OCI-LY1 (cell line): Measurements from ENCODE around the gene ADGRG3.

Source experiments
- H2AFZ ChIP-seq: fragments of 200-600 bp; sonication (generic), shearing (Covaris generic); 2 replicates; pipeline ENCODE4 v1.6.0; 2014; ENCODE audit warnings: antibody characterized with exemption, mild to moderate bottlenecking, low read length
- H3F3A ChIP-seq: fragments of 200-600 bp; sonication (generic), shearing (Covaris generic); 2 replicates; pipeline ENCODE4 v1.6.0; 2014; ENCODE audit warnings: mild to moderate bottlenecking, antibody characterized with exemption, low read length, moderate library complexity; ENCODE audit not compliant: insufficient read depth
- H3K27ac ChIP-seq: fragments of 200-600 bp; sonication (generic); 2 replicates; pipeline ENCODE4 v1.5.1; 2014; ENCODE audit warnings: low read length, mixed run types, mild to moderate bottlenecking, low read depth; ENCODE audit not compliant: poor library complexity, severe bottlenecking
- H3K27me3 ChIP-seq: fragments of 200-600 bp; sonication (generic); 2 replicates; pipeline ENCODE4 v1.6.0; 2014; ENCODE audit warnings: antibody characterized with exemption, mild to moderate bottlenecking, low read length, moderate library complexity; ENCODE audit not compliant: insufficient read depth
- H3K36me3 ChIP-seq: fragments of 200-600 bp; sonication (generic); 2 replicates; pipeline ENCODE4 v1.6.1; 2014; ENCODE audit warnings: mild to moderate bottlenecking, antibody characterized with exemption, low read length, moderate library complexity, mixed read lengths; ENCODE audit not compliant: insufficient read depth
- H3K4me1 ChIP-seq: fragments of 200-600 bp; sonication (generic); 2 replicates; pipeline ENCODE4 v1.5.1; 2014; ENCODE audit warnings: mild to moderate bottlenecking, low read length, moderate library complexity; ENCODE audit not compliant: insufficient read depth, severe bottlenecking
- H3K4me2 ChIP-seq: fragments of 200-600 bp; sonication (generic), shearing (Covaris generic); 2 replicates; pipeline ENCODE4 v1.6.1; 2014; ENCODE audit warnings: low read length
- H3K4me3 ChIP-seq: fragments of 200-600 bp; sonication (generic); 2 replicates; pipeline ENCODE4 v1.5.1; 2014; ENCODE audit warnings: low read length, low read depth, mild to moderate bottlenecking, mixed read lengths; ENCODE audit not compliant: poor library complexity, severe bottlenecking
- H3K79me2 ChIP-seq: fragments of 200-600 bp; shearing (Covaris generic); 2 replicates; pipeline ENCODE4 v1.6.1; 2016; ENCODE audit warnings: mixed run types, low read length, mixed read lengths; ENCODE audit not compliant: insufficient read depth
- H3K9ac ChIP-seq: fragments of 200-600 bp; sonication (generic), shearing (Covaris generic); 2 replicates; pipeline ENCODE4 v1.6.1; 2014; ENCODE audit warnings: mild to moderate bottlenecking, low read length, mixed read lengths
- H3K9me2 ChIP-seq: fragments of 200-600 bp; sonication (generic), shearing (Covaris generic); 2 replicates; pipeline ENCODE4 v1.6.1; 2014; ENCODE audit warnings: low read depth, mild to moderate bottlenecking, low read length, mixed read lengths
- H3K9me3 ChIP-seq: fragments of 200-600 bp; shearing (Covaris generic); 2 replicates; pipeline ENCODE4 v1.6.1; 2014; ENCODE audit warnings: low read length, mixed read lengths
- H4K20me1 ChIP-seq: fragments of 200-600 bp; sonication (generic), shearing (Covaris generic); 2 replicates; pipeline ENCODE4 v1.6.0; 2016; ENCODE audit warnings: mild to moderate bottlenecking, low read length; ENCODE audit not compliant: insufficient read depth
- EZH2 ChIP-seq: fragments of 200-600 bp; sonication (generic), shearing (Covaris generic); IDR thresholded peaks from 2 replicates; pipeline ENCODE4 v1.8.0; 2017; ENCODE audit warnings: borderline replicate concordance, mixed run types, mild to moderate bottlenecking, antibody characterized with exemption, low read length, moderate library complexity, mixed read lengths
- TF ChIP-seq, protein P1 (sequence below): fragments of 200-600 bp; sonication (generic), shearing (Covaris generic); IDR thresholded peaks from 2 replicates; pipeline ENCODE4 v1.5.1; 2017; ENCODE audit warnings: mild to moderate bottlenecking, antibody characterized with exemption, low read length, moderate library complexity, mixed read lengths

Gene ADGRG3

DNA sequence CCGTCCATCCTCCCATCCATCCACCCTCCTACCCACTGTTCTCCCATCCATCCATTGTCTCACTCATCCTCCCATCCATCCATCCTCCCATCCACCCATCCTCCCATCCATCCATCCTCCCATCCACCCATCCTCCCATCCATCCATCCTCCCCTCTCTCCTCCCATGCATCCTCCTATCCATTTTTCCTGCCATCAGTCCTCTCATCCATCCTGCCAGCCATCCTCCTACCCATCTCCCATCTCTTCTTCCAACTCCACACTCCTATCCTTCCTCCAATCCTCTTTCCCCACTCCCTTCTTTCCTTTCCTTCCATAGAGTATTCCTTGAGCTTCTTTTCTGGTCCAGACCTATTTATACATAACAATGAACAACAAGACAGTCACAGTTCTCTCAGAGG, 38.6 kb downstream of the ADGRG3 start:
- no peak overlapping the region for H3K27ac ChIP-seq
- H3K79me2 ChIP-seq, result no peaks in the 10 kb centered on the region
- no peak for TF ChIP-seq EZH2
- TF ChIP-seq, protein P1, sequence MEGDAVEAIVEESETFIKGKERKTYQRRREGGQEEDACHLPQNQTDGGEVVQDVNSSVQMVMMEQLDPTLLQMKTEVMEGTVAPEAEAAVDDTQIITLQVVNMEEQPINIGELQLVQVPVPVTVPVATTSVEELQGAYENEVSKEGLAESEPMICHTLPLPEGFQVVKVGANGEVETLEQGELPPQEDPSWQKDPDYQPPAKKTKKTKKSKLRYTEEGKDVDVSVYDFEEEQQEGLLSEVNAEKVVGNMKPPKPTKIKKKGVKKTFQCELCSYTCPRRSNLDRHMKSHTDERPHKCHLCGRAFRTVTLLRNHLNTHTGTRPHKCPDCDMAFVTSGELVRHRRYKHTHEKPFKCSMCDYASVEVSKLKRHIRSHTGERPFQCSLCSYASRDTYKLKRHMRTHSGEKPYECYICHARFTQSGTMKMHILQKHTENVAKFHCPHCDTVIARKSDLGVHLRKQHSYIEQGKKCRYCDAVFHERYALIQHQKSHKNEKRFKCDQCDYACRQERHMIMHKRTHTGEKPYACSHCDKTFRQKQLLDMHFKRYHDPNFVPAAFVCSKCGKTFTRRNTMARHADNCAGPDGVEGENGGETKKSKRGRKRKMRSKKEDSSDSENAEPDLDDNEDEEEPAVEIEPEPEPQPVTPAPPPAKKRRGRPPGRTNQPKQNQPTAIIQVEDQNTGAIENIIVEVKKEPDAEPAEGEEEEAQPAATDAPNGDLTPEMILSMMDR, result no peak
- no peaks in the 10 kb centered on the region for H3K9me2 ChIP-seq
- no peaks in the 10 kb centered on the region for H3K36me3 ChIP-seq
- no peaks in the 10 kb centered on the region for H3F3A ChIP-seq
- no peak overlapping the region for H3K4me3 ChIP-seq
- no peaks in the 10 kb centered on the region for H4K20me1 ChIP-seq
- H3K27me3 ChIP-seq, result no peaks in the 10 kb centered on the region; the same call in 1 of the 2 replicates
- H3K9me3 ChIP-seq, result no peaks in the 10 kb centered on the region
- H3K9ac ChIP-seq, result no peak overlapping the region
- H3K4me2 ChIP-seq, result no peak overlapping the region
- no peak overlapping the region for H2AFZ ChIP-seq
- H3K4me1 ChIP-seq, result no peaks in the 10 kb centered on the region

DNA sequence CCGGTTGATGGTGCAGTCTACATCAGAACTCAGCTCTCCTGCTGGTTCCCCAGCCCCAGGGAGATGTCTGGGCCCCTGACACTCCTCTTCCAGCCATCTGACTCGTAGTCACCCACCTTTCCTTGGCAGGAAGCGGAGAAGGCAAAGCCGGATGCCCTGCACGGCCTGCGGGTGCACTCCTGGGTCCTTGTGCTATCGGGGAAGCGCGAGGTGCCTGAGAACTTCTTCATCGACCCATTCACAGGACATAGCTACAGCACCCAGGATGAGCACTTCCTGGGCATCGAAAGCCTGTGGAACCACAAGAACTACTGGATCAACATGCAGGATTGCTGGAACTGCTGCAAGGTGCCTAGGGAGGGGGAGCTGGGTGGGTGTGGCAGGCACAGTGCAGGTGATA, 39.2 kb downstream of the ADGRG3 start:
- Histone ChIP-seq H3K9ac (no peak overlapping the region), H3K4me1 (no peaks in the 10 kb centered on the region), H3F3A (no peaks in the 10 kb centered on the region), H3K36me3 (no peaks in the 10 kb centered on the region), H3K27ac (no peak overlapping the region), H2AFZ (no peak overlapping the region), H3K9me2 (no peaks in the 10 kb centered on the region), H3K4me3 (no peak overlapping the region), H4K20me1 (no peaks in the 10 kb centered on the region), H3K27me3 (no peaks in the 10 kb centered on the region), H3K79me2 (no peaks in the 10 kb centered on the region), H3K4me2 (no peak overlapping the region), H3K9me3 (no peaks in the 10 kb centered on the region)
- TF ChIP-seq EZH2, result no peak
- TF ChIP-seq, protein P1, result no peak

DNA sequence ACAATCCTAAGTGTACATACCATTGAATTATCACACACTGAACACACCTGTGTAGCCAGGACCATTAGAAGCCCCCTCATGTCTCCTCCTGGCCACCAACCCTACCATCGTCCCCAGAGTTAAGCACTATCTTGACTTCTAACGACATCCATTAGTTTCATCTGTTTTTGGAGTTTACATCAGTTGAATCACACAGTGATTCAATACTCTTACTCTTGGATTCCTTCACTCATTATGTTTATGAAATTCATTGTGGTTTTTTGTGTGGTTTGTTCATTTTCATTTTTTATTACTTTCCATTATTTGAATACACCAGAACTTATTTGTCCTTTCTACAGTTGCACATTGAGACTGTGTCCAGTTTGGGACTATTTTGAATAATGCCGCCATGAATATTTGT, 40.1 kb downstream of the ADGRG3 start:
- Histone ChIP-seq H3F3A (no peaks in the 10 kb centered on the region), H3K27me3 (no peaks in the 10 kb centered on the region), H4K20me1 (no peaks in the 10 kb centered on the region), H3K9me2 (no peaks in the 10 kb centered on the region), H3K79me2 (no peaks in the 10 kb centered on the region), H2AFZ (no peak overlapping the region), H3K4me3 (no peak overlapping the region), H3K4me1 (no peaks in the 10 kb centered on the region), H3K27ac (no peak overlapping the region), H3K4me2 (no peak overlapping the region), H3K36me3 (no peaks in the 10 kb centered on the region), H3K9ac (no peak overlapping the region), H3K9me3 (no peaks in the 10 kb centered on the region)
- TF ChIP-seq, protein P1, result no peak
- no peak for TF ChIP-seq EZH2
